C4-2B (cell line): ENCODE data around the gene CBLIF.

Source experiments
- H3K27ac ChIP-seq: fragments of 450-650 bp; 2 replicates; pipeline ENCODE4 v1.5.1; 2017
- ZFX ChIP-seq: fragments of 450-650 bp; IDR thresholded peaks from 2 replicates; pipeline ENCODE4 v1.6.1; 2017
- TF ChIP-seq, protein P1 (sequence below): fragments of 450-650 bp; conservative IDR thresholded peaks from 2 replicates; pipeline ENCODE4 v1.5.1; 2017; ENCODE audit warnings: mild to moderate bottlenecking

Gene CBLIF

DNA sequence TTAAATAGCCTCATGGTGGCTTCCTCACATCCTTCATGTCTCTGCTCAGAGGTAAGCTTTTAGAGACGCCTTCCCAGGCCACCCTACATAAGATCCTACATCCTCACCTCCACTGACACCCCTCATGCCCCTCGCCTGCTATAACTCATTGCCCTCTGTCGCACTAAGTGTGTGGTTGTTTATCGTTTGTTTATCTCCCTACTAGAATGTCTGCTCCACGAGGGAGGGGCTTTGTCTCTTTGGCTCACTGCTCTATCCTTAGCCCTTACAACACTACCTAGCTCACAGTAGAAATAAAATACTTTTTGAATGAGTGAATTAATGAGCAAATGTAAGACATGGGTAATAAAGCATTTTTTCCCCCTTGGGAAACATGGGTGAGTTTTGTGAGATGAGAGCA, 1.3 kb upstream of the CBLIF start:
- no peak overlapping the region for H3K27ac ChIP-seq
- TF ChIP-seq, protein P1, sequence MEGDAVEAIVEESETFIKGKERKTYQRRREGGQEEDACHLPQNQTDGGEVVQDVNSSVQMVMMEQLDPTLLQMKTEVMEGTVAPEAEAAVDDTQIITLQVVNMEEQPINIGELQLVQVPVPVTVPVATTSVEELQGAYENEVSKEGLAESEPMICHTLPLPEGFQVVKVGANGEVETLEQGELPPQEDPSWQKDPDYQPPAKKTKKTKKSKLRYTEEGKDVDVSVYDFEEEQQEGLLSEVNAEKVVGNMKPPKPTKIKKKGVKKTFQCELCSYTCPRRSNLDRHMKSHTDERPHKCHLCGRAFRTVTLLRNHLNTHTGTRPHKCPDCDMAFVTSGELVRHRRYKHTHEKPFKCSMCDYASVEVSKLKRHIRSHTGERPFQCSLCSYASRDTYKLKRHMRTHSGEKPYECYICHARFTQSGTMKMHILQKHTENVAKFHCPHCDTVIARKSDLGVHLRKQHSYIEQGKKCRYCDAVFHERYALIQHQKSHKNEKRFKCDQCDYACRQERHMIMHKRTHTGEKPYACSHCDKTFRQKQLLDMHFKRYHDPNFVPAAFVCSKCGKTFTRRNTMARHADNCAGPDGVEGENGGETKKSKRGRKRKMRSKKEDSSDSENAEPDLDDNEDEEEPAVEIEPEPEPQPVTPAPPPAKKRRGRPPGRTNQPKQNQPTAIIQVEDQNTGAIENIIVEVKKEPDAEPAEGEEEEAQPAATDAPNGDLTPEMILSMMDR: no peak
- no peak for TF ChIP-seq ZFX

DNA sequence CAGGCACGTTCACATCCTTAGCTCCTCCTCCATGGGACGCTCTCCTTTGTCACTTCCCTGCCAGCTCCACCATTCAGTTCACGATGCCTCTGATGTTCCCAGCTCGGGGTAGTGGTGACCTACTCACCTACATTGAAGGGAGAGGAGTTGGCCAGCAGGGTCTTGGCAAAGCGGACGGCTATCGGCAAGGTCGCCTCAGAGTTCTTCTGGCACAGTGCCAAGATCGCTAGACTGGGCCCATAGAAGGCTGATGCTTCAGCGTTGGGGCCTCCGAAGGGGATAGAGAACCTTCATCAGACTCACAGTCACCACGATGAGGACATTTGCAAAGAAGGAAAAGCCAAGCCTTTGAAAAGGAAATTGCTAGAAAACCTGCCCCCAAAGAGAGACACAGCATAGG, 3.0 kb downstream of the CBLIF start:
- no peak overlapping the region for H3K27ac ChIP-seq
- TF ChIP-seq, protein P1: no peak
- TF ChIP-seq ZFX: no peak

DNA sequence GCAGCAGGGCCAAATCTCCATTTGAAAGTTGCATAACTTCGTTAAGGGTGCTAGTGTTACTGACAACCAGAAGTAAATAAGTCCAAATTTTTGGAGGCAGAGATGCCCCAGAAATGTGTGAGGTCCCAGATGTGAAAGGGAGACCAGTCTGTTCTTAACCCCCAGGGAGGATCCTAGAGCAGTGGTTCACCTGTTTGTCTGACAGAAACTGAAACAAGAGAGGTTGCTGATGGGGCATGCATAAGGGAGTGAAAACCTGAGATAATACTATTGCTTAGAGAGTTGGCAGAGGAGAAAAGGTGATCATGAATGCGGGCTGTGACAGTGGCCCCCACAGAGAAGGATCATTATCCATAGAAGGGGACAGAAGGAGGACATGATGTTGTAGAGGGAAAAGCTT, 3.8 kb downstream of the CBLIF start:
- no peak for TF ChIP-seq ZFX
- TF ChIP-seq, protein P1: no peak
- no peak overlapping the region for H3K27ac ChIP-seq

DNA sequence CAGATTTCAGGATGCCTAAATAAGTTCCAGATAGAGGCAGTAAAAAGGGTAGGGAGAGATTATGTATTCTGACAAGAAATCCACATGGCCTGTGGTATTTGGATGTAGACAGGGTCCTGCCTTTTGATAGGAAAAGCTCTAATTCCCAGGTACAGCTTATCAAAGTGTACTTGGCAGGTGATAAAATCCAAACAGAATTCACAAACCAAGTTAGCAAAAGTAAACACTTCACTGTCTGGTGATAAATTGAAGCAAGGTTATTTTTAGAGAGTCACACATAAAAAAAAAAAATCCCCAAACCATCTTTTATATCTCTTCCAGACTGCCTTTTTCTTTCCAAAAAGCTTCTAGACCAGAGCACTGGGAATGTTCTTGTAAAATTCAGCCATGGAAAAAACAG, 5.7 kb downstream of the CBLIF start:
- no peak overlapping the region for H3K27ac ChIP-seq
- TF ChIP-seq, protein P1: no peak
- TF ChIP-seq ZFX: no peak

DNA sequence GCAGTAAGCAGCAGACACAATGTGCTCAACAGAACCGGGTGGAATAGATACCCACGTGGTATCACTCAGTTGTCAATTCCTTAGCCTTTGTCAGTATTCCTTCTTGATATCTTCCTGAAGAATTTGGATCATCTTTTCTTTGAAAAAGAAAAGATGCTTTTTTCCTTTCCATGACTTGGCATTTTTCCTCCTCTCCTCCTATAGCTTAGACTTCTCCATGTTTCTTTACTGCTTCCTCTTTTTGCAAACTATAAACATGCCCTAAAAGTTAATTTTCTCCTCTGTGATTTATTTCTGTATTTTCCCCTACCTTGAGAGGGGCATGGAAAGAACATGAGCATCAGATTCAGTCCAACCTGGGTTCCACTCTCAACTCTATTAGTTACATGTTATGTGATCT, 11.7 kb downstream of the CBLIF start:
- TF ChIP-seq, protein P1: no peak
- TF ChIP-seq ZFX: no peak
- H3K27ac ChIP-seq: no peak overlapping the region

DNA sequence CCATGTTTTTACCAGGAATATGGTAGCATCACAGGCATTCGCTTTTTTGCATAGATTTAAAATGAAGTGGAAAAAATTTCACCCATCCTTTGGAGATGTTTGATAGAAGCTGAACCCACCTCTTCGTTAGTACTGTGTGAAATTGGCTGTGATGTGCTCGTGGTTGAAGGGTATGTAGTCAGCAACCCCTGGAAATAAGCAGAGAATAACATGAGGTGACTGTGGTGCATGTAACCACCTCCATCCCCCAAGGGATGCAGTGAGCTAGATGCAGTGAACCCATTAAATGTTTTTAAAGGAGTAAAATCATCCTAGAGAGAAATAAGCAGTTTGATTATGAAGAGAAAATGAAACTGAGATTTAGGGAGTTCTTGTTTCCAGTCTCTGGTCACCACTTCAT, 15.9 kb downstream of the CBLIF start:
- H3K27ac ChIP-seq: no peak overlapping the region
- no peak for TF ChIP-seq ZFX
- TF ChIP-seq, protein P1: no peak

DNA sequence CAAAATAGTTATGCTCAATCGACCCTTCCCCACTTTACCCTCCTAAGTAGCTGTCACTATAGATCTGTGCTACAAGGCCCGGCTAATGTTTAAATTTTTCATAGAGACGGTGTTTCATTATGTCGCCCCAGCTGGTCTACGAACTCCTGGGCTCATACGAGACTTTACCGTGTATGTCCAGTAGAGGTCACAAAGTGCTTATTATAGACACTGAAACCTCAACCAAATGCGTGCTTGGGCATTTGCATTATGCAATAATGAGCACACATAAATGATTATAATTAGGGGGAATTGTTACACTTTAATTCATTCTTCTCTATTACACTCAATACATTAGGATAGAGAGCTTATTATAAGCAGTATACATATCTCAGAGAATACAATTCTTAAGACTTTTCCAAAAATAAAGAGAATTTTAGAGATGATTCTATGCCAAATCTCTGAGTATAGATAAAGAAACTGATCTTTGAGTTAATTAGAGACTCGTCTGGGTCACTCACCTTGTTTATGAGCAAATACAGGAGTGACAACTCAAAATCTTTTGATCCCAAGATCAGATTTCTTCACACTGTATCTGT, 22.2 kb downstream of the CBLIF start:
- no peak overlapping the region for H3K27ac ChIP-seq
- no peak for TF ChIP-seq ZFX
- TF ChIP-seq, protein P1: peak; percentile 85
